ENCODE measurements around the gene INKA2. TPM values are rescaled to one million over a fixed set of nuclear protein-coding genes. Genes with fewer than 3 reads are reported as not detected.

The INKA2 gene
- total RNA-seq, 1 experiment from 2014 or later = 0.83 TPM

GRCh38 chr1:111719135-111719534, 20.1 kb downstream of the INKA2 start:
- Histone ChIP-seq H3K27me3 (ENCODE audit: control insufficient read depth, insufficient read depth, low read length) (no peaks in the 10 kb centered on the region), H3K36me3 (replicated peaks; ENCODE audit: control insufficient read depth, insufficient read depth, low read length) (no peaks in the 10 kb centered on the region; the same call in 1 of the 2 replicates), H3K4me3 (ENCODE audit: insufficient read depth, low read depth, low read length) (no peak overlapping the region)
- no peak for DNase-seq

DNA sequence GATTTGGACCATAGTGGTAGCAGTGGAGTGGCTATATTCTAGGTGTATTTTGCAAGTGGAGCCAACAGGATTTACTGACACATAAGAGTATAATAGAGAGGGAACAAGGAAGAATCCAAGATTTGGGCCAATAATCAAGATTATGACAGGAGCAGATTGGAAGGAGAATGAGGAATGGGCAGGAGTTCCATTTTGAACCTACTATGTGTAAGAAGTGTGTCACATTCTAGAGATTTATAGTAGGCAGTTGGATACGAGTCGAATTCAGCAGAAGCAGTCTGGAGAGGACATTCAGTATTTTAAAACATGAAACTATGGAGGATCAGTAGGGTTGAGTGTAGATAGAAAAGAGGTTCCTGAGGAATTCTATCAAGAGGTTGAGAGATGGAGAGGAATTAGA, 21.7 kb downstream of the INKA2 start:
- no peak overlapping the region for H3K4me3 ChIP-seq (ENCODE audit: insufficient read depth, low read depth, low read length)
- H3K36me3 ChIP-seq (replicated peaks; ENCODE audit: control insufficient read depth, insufficient read depth, low read length) = no peaks in the 10 kb centered on the region; the same call in 1 of the 2 replicates
- H3K27me3 ChIP-seq (ENCODE audit: control insufficient read depth, insufficient read depth, low read length) = no peaks in the 10 kb centered on the region
- no peak for DNase-seq

- Histone ChIP-seq H3K36me3 (replicated peaks; ENCODE audit: control insufficient read depth, insufficient read depth, low read length) (no peaks in the 10 kb centered on the region; the same call in 1 of the 2 replicates), H3K4me3 (ENCODE audit: insufficient read depth, low read depth, low read length) (no peak overlapping the region)
- DNase-seq = no peak
Observed at GRCh38 chr1:111716333-111716732, 22.9 kb downstream of the INKA2 start.

DNA sequence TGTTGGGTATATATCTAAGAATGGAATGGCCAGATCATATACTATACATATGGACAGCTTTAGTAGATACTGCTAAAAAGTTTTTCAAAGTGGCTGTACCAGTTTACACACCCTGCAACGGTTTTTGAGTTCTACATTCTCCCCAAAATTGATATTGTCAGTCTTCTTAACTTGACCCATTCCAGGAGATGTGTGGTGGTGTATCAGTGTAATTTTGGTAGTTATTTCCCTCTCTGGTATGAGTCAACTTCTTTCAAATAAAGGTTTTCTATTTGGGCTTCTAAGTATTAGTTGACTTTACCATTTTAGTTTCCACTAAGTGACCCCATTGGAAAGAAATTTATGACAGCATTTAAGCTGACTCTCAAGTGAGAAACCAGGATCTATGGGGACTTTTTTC, 29.2 kb downstream of the INKA2 start:
- Histone ChIP-seq H3K4me3 (ENCODE audit: insufficient read depth, low read depth, low read length) (no peak overlapping the region), H3K27me3 (ENCODE audit: control insufficient read depth, insufficient read depth, low read length) (no peaks in the 10 kb centered on the region), H3K36me3 (replicated peaks; ENCODE audit: control insufficient read depth, insufficient read depth, low read length) (no peaks in the 10 kb centered on the region; the same call in none of the 2 replicates)
- no peak for DNase-seq

More at GRCh38 chr1:111716333-111716732, 22.9 kb downstream of the INKA2 start:
- H3K27me3 ChIP-seq (ENCODE audit: control insufficient read depth, insufficient read depth, low read length) = no peaks in the 10 kb centered on the region

DNA sequence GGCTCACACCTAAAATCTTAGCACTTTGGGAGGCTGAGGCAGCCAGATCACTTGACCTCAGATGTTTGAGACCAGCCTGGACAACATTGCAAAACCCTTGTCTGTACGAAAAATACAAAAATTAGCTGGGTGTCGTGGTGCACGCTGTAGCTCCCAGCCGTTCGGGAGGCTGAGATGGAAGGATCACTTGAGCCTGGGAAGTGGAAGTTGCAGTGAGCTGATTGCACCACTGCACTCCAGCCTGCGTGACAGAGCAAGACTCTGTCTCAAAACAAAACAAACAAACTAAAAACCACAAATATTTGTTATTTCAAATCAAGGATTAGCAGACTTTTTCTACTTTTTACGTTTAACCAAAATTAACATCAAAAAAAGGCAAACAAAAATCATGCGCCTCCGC, 31.3 kb downstream of the INKA2 start:
- Histone ChIP-seq H3K36me3 (replicated peaks; ENCODE audit: control insufficient read depth, insufficient read depth, low read length) (no peaks in the 10 kb centered on the region; the same call in none of the 2 replicates), H3K4me3 (ENCODE audit: insufficient read depth, low read depth, low read length) (no peak overlapping the region), H3K27me3 (ENCODE audit: control insufficient read depth, insufficient read depth, low read length) (no peaks in the 10 kb centered on the region)
- DNase-seq = no peak

DNA sequence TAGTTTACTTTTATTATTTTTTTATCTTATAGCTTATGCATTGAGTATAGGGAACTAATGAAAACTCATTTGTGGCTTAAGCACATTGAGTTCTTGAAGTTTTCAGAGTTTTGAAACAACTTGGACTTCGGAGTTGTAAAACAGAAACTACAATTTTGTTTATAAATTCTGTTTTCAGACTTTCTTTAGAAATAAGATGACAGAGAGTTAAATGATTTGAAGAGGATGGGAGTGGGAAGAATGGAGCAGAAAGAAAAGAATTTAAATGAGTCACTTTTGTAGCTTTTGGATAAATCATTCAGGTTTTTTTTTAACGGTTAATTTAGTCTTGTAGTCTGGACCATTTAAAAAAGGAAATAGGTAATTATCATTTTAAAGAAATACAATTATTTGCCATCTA, 32.3 kb downstream of the INKA2 start:
- H3K36me3 ChIP-seq (replicated peaks; ENCODE audit: control insufficient read depth, insufficient read depth, low read length) = no peaks in the 10 kb centered on the region; the same call in none of the 2 replicates
- no peaks in the 10 kb centered on the region for H3K27me3 ChIP-seq (ENCODE audit: control insufficient read depth, insufficient read depth, low read length)
- no peak overlapping the region for H3K4me3 ChIP-seq (ENCODE audit: insufficient read depth, low read depth, low read length)
- no peak for DNase-seq

- Histone ChIP-seq H3K36me3 (replicated peaks; ENCODE audit: control insufficient read depth, insufficient read depth, low read length) (no peaks in the 10 kb centered on the region; the same call in 1 of the 2 replicates), H3K4me3 (ENCODE audit: insufficient read depth, low read depth, low read length) (no peak overlapping the region), H3K27me3 (ENCODE audit: control insufficient read depth, insufficient read depth, low read length) (no peaks in the 10 kb centered on the region)
- DNase-seq = no peak
Observed at GRCh38 chr1:111705841-111706240, 33.4 kb downstream of the INKA2 start.

GRCh38 chr1:111704776-111705175, 34.4 kb downstream of the INKA2 start:
- peaks cover 2% of the 10 kb centered on the region; the same call in 1 of the 2 replicates for H3K36me3 ChIP-seq (replicated peaks; ENCODE audit: control insufficient read depth, insufficient read depth, low read length)
- H3K4me3 ChIP-seq (ENCODE audit: insufficient read depth, low read depth, low read length) = no peak overlapping the region
- no peaks in the 10 kb centered on the region for H3K27me3 ChIP-seq (ENCODE audit: control insufficient read depth, insufficient read depth, low read length)
- DNase-seq = no peak

GRCh38 chr1:111704240-111704639, 35.0 kb downstream of the INKA2 start:
- Histone ChIP-seq H3K27me3 (ENCODE audit: control insufficient read depth, insufficient read depth, low read length) (no peaks in the 10 kb centered on the region), H3K4me3 (ENCODE audit: insufficient read depth, low read depth, low read length) (no peak overlapping the region), H3K36me3 (replicated peaks; ENCODE audit: control insufficient read depth, insufficient read depth, low read length) (peaks cover 2% of the 10 kb centered on the region; the same call in 1 of the 2 replicates)
- DNase-seq = no peak

GRCh38 chr1:111702504-111703050, 36.6 kb downstream of the INKA2 start:
- Histone ChIP-seq H3K27me3 (ENCODE audit: control insufficient read depth, insufficient read depth, low read length) (no peaks in the 10 kb centered on the region), H3K36me3 (replicated peaks; ENCODE audit: control insufficient read depth, insufficient read depth, low read length) (peaks cover 2% of the 10 kb centered on the region; the same call in 1 of the 2 replicates), H3K4me3 (ENCODE audit: insufficient read depth, low read depth, low read length) (no peak overlapping the region)
- DNase-seq = no peak

- DNase-seq = no peak
- peaks cover 2% of the 10 kb centered on the region; the same call in 1 of the 2 replicates for H3K36me3 ChIP-seq (replicated peaks; ENCODE audit: control insufficient read depth, insufficient read depth, low read length)
Observed at GRCh38 chr1:111699268-111699667, 39.9 kb downstream of the INKA2 start.

DNA sequence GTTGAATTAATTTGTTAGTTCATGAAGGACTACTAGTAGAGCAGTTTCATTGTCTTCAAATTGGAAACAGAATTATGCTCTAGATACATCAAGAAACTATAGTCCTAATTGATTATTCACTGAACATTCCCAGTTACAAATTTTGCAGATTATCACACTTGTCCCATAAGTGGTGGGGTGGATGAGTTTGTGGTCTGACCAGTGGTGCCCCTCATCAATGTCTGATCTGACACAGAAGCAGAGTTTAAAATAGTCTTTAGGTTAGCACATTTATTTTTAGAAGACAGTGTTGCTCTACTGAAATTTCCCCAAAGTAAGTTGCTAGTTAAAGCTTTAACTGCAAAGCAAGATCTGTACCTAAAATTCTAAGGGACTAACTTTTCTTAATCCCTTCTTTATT, 42.9 kb downstream of the INKA2 start:
- H3K36me3 ChIP-seq (replicated peaks; ENCODE audit: control insufficient read depth, insufficient read depth, low read length) = peaks cover 2% of the 10 kb centered on the region; the same call in 1 of the 2 replicates
- DNase-seq = no peak
- H3K4me3 ChIP-seq (ENCODE audit: insufficient read depth, low read depth, low read length) = no peak overlapping the region
- H3K27me3 ChIP-seq (ENCODE audit: control insufficient read depth, insufficient read depth, low read length) = no peaks in the 10 kb centered on the region

More at GRCh38 chr1:111699268-111699667, 39.9 kb downstream of the INKA2 start:
- H3K27me3 ChIP-seq (ENCODE audit: control insufficient read depth, insufficient read depth, low read length) = no peaks in the 10 kb centered on the region
- H3K4me3 ChIP-seq (ENCODE audit: insufficient read depth, low read depth, low read length) = no peak overlapping the region

DNA sequence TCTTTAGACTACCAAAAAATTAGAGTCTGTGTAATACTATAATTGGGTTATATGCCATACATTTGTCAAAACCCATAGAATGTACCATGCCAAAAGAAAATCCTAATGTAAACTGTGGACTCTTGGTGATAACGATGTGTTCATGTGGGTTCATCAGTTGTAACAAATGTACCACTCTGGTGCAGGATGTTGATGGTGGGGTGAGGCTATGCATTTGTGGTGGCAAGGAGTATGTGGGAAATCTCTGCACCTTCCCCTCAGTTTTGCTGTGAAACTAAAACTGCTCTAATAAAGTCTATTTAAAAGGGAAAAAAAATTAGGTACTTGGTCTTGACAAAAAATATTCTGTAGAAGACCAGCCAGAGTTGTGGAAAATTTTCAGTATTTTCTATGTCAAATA, 43.4 kb downstream of the INKA2 start:
- H3K4me3 ChIP-seq (ENCODE audit: insufficient read depth, low read depth, low read length) = no peak overlapping the region
- peaks cover 2% of the 10 kb centered on the region; the same call in 1 of the 2 replicates for H3K36me3 ChIP-seq (replicated peaks; ENCODE audit: control insufficient read depth, insufficient read depth, low read length)
- H3K27me3 ChIP-seq (ENCODE audit: control insufficient read depth, insufficient read depth, low read length) = no peaks in the 10 kb centered on the region
- no peak for DNase-seq

GRCh38 chr1:111691886-111692285, 47.3 kb downstream of the INKA2 start:
- H3K27me3 ChIP-seq (ENCODE audit: control insufficient read depth, insufficient read depth, low read length) = no peaks in the 10 kb centered on the region
- DNase-seq = no peak
- no peak overlapping the region for H3K4me3 ChIP-seq (ENCODE audit: insufficient read depth, low read depth, low read length)
- H3K36me3 ChIP-seq (replicated peaks; ENCODE audit: control insufficient read depth, insufficient read depth, low read length) = no peaks in the 10 kb centered on the region

DNA sequence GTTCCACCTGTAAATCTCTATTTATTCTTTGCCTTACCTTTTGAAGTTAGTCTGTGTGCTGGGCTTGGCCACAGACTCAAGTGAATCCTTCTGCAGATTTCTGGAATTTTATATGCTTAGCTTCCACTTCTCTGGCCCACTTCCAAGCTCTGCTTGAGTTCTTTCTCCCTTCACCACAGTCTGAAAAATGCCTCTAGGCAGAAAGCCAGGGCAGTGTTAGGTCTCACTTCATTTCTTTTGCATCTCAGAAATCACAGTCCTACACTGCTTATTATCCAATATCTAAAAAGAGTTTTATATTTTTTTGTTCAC, 48.9 kb downstream of the INKA2 start:
- H3K4me3 ChIP-seq (ENCODE audit: insufficient read depth, low read depth, low read length) = no peak overlapping the region
- no peaks in the 10 kb centered on the region for H3K27me3 ChIP-seq (ENCODE audit: control insufficient read depth, insufficient read depth, low read length)
- DNase-seq = no peak

More for the DNA sequence above, 48.9 kb downstream of the INKA2 start:
- no peaks in the 10 kb centered on the region for H3K36me3 ChIP-seq (replicated peaks; ENCODE audit: control insufficient read depth, insufficient read depth, low read length)

Data from H7 (cell line).